HepG2 (cell line): ENCODE data around the gene EVL. TPM values are rescaled to one million over a fixed set of nuclear protein-coding genes. Genes with fewer than 3 reads are reported as not detected.
A peak's percentile ranks its signal among the peaks of the same experiment; 100 is the strongest.

Source experiments
- ARID4A ChIP-seq: sonication (generic); formaldehyde crosslinking; IDR thresholded peaks from 2 replicates; pipeline ENCODE4 v1.5.0; 2020; ENCODE audit warnings: mild to moderate bottlenecking, missing genetic modification reagents, borderline replicate concordance
- FOXA3 ChIP-seq: IDR thresholded peaks from 2 replicates; pipeline ENCODE4 v1.6.1; 2016; ENCODE audit warnings: missing genetic modification reagents, missing compliant biosample characterization
- FUBP1 ChIP-seq: sonication (generic); formaldehyde crosslinking; IDR thresholded peaks from 2 replicates; pipeline ENCODE4 v1.5.1; 2020; ENCODE audit warnings: missing genetic modification reagents, mild to moderate bottlenecking, borderline replicate concordance
- HNRNPH1 ChIP-seq: fragments of 200-400 bp; formaldehyde crosslinking; optimal IDR thresholded peaks from 2 replicates; pipeline ENCODE3; 2017; ENCODE audit warnings: mild to moderate bottlenecking, low read depth, low read length
- IRX3 ChIP-seq: sonication (generic); formaldehyde crosslinking; IDR thresholded peaks from 2 replicates; pipeline ENCODE4 v1.8.1; 2023; ENCODE audit warnings: mild to moderate bottlenecking, low read depth, missing genetic modification reagents, borderline replicate concordance
- LCORL ChIP-seq, 2 experiments: fragments of 450-650 bp in 1 of 2; sonication (generic) in 1 of 2; formaldehyde crosslinking in 1 of 2; IDR thresholded peaks; 2 replicates each; pipeline versions ENCODE4 v1.5.0 to v1.6.1; 2017 to 2020; ENCODE audit warnings: antibody characterized with exemption in 1 of 2, missing genetic modification reagents in 1 of 2
- NFIC ChIP-seq: IDR thresholded peaks from 2 replicates; pipeline ENCODE4 v1.6.1; 2012; ENCODE audit warnings: mild to moderate bottlenecking, low read length, inconsistent platforms
- PBX2 ChIP-seq: IDR thresholded peaks from 2 replicates; pipeline ENCODE4 v1.6.1; 2016; ENCODE audit warnings: control low read depth
- SMARCE1 ChIP-seq: fragments of 450-650 bp; IDR thresholded peaks from 2 replicates; pipeline ENCODE4 v1.6.1; 2017; ENCODE audit warnings: borderline replicate concordance
- SRSF9 ChIP-seq: fragments of 200-400 bp; formaldehyde crosslinking; IDR thresholded peaks from 2 replicates; pipeline ENCODE4 v1.6.1; 2018; ENCODE audit warnings: borderline replicate concordance, mild to moderate bottlenecking, low read depth, low read length; ENCODE audit not compliant: insufficient read depth, poor library complexity, severe bottlenecking
- ZNF136 ChIP-seq: sonication (generic); formaldehyde crosslinking; IDR thresholded peaks from 2 replicates; pipeline ENCODE4 v1.8.1; 2022; ENCODE audit warnings: low read depth, mild to moderate bottlenecking, moderate library complexity, missing genetic modification reagents
- ZNF329 ChIP-seq: sonication (generic); formaldehyde crosslinking; IDR thresholded peaks from 2 replicates; pipeline ENCODE4 v1.9.0; 2021; ENCODE audit warnings: low read depth, mild to moderate bottlenecking, missing genetic modification reagents
- ZNF362 ChIP-seq: sonication (generic); formaldehyde crosslinking; IDR thresholded peaks from 2 replicates; pipeline ENCODE4 v1.4.0; 2020; ENCODE audit warnings: missing genetic modification reagents, mild to moderate bottlenecking, borderline replicate concordance
- ZNF446 ChIP-seq: sonication (generic); formaldehyde crosslinking; IDR thresholded peaks from 2 replicates; pipeline ENCODE4 v1.5.0; 2020; ENCODE audit warnings: mild to moderate bottlenecking, missing genetic modification reagents
- ZNF839 ChIP-seq: sonication (generic); formaldehyde crosslinking; IDR thresholded peaks from 2 replicates; pipeline ENCODE4 v1.4.0; 2020; ENCODE audit warnings: missing genetic modification reagents, mild to moderate bottlenecking, borderline replicate concordance
- ZNF841 ChIP-seq: sonication (generic); formaldehyde crosslinking; IDR thresholded peaks from 2 replicates; pipeline ENCODE4 v1.8.1; 2023; ENCODE audit warnings: missing genetic modification reagents, borderline replicate concordance
- ZNF878 ChIP-seq: sonication (generic); formaldehyde crosslinking; IDR thresholded peaks from 2 replicates; pipeline ENCODE4 v1.8.1; 2023; ENCODE audit warnings: mild to moderate bottlenecking, missing genetic modification reagents, moderate library complexity
- polyA plus RNA-seq, 8 experiments: library from polyadenylated mRNA; depleted of rRNA in 3 of 8; stranded (reverse) in 7 of 8; unstranded in 1 of 8; fragments of >200 nt; fragmentation: Illumina TruSeq in 4 of 8; extraction: Trizol in 4 of 8; gene quantifications; 2 replicates each; pipeline versions ENCODE4 v1.2.1 to v1.2.3, GENCODE V29; 2011 to 2016; ENCODE audit warnings: low read depth in 4 of 8, missing spikeins in 1 of 8, mixed read lengths in 1 of 8; ENCODE audit not compliant: insufficient read depth in 1 of 8
- total RNA-seq, 5 experiments: library from RNA; depleted of rRNA; stranded (reverse); fragments of >200 nt; fragmentation: Illumina TruSeq; extraction: Trizol; gene quantifications; 2 replicates each; pipeline ENCODE4 v1.2.3, GENCODE V29; 2016; ENCODE audit warnings: low read depth in 1 of 5

Gene EVL
- total and polyA plus RNA-seq, 2 of the 13 experiments (the other 11 are each of a cell fraction or from before 2014, with no cell fraction given), result 15.1 to 31.2 TPM

- peak; percentile 79; the same call in 1 of the 2 replicates for TF ChIP-seq ARID4A (CRISPR knock-in tag)
- TF ChIP-seq ZNF136, result no peak
- no peak for TF ChIP-seq NFIC
- no peak for TF ChIP-seq ZNF839 (CRISPR knock-in tag)
- no peak for TF ChIP-seq SRSF9
- no peak for TF ChIP-seq FUBP1 (CRISPR knock-in tag)
- TF ChIP-seq ZNF329 (CRISPR knock-in tag), result no peak
- TF ChIP-seq IRX3 (CRISPR knock-in tag), result peak; percentile 94
- no peak for TF ChIP-seq LCORL (IDR thresholded peaks at IDR 0.05)
- peak; percentile 89; the same call in 1 of the 2 replicates for TF ChIP-seq LCORL (CRISPR knock-in tag; IDR thresholded peaks at IDR 0.05)
- no peak for TF ChIP-seq PBX2 (CRISPR knock-in tag)
- TF ChIP-seq SMARCE1, result no peak
- TF ChIP-seq FOXA3 (CRISPR knock-in tag), result peak; percentile 62
- no peak; the same call in 1 of the 2 replicates for TF ChIP-seq ZNF362
- TF ChIP-seq ZNF878 (CRISPR knock-in tag), result peak; percentile 72; the same call in 1 of the 2 replicates
- no peak for TF ChIP-seq HNRNPH1
- 0 out of 2 replicates have a peak, but pooled peaks have one; percentile 68 for TF ChIP-seq ZNF446
- no peak for TF ChIP-seq ZNF841
Measured at GRCh38 chr14:100192672-100193416, 127.6 kb downstream of the EVL start (continued).
